Measurements from ENCODE around the gene RRM1. TPM values are rescaled to one million over a fixed set of nuclear protein-coding genes. Genes with fewer than 3 reads are reported as not detected.

The RRM1 gene
- total and polyA plus RNA-seq, 4 donors = 45.6 to 65.8 (median 62.2) TPM

GRCh38 chr11:4090258-4090657 lies 4.3 kb upstream of the RRM1 start:
- WGBS (ENCODE audit: insufficient coverage) = no CpG with 5 or more reads among the region's 2 CpGs
- Histone ChIP-seq H3K27ac (ENCODE audit: low read depth, low read length) (no peak overlapping the region), H3K9me3 (ENCODE audit: control insufficient read depth, insufficient read depth, low read length) (no peaks in the 10 kb centered on the region), H3K4me1 (ENCODE audit: control insufficient read depth, insufficient read depth, low read length) (peaks cover 9% of the 10 kb centered on the region), H3K4me3 (ENCODE audit: low read depth, low read length) (no peak overlapping the region), H3K27me3 (ENCODE audit: control insufficient read depth, insufficient read depth, low read length) (no peaks in the 10 kb centered on the region), H3K36me3 (ENCODE audit: control insufficient read depth, insufficient read depth, low read length) (peaks cover 22% of the 10 kb centered on the region)
- no peak for DNase-seq (ENCODE audit: low read depth in 4 of 6, low spot score in 6 of 6)

- H3K4me1 ChIP-seq (ENCODE audit: control insufficient read depth, insufficient read depth, low read length) = peaks cover 22% of the 10 kb centered on the region
- DNase-seq (ENCODE audit: low read depth in 4 of 6, low spot score in 6 of 6) = no peak
- H3K36me3 ChIP-seq (ENCODE audit: control insufficient read depth, insufficient read depth, low read length) = peaks cover 13% of the 10 kb centered on the region
- WGBS (ENCODE audit: insufficient coverage) = no CpG with 5 or more reads among the region's 2 CpGs
- no peak overlapping the region for H3K27ac ChIP-seq (ENCODE audit: low read depth, low read length)
- H3K4me3 ChIP-seq (ENCODE audit: low read depth, low read length) = no peak overlapping the region
- H3K27me3 ChIP-seq (ENCODE audit: control insufficient read depth, insufficient read depth, low read length) = no peaks in the 10 kb centered on the region
- H3K9me3 ChIP-seq (ENCODE audit: control insufficient read depth, insufficient read depth, low read length) = no peaks in the 10 kb centered on the region
Measured at GRCh38 chr11:4092026-4092425, 2.6 kb upstream of the RRM1 start.

DNA sequence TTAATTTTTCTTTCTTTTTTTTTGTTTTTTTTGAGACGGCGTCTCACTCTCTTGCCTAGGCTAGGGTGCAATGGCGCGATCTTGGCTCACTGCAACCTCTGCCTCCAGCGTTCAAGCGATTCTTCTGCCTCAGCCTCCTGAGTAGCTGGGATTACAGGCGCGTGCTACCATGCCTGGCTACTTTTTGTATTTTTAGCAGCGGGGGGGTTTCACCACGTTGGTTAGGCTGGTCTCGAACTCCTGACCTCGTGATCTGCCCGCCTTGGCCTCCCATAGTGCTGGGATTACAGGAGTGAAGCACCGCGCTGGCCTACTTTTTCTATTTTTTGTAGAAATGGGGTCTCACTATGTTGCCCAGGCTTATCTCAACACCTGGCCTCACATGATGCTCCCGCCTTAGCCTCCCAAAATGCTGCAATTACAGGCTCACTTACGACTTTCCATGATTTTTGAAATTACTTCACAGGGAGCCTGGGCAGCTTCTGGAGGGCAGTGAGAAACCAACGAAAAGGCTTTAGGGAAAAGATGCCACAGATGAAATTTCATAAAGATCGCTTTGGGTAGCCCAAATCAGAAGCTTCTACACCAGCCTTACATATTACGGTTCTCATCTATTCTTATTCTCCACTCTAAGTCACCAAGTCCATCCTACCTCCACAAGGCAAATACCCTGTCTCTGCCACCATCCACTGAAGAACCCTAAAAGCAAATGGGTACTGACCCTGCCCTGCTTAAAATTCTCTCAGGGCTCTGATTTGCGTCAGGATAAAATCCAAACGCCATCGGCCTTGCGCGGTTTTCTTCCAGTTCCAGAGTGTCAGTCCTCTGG lies 866 bp upstream of the RRM1 start:
- Histone ChIP-seq H3K4me3 (ENCODE audit: low read depth, low read length) (peak overlapping the region; percentile 94), H3K9me3 (ENCODE audit: control insufficient read depth, insufficient read depth, low read length) (no peaks in the 10 kb centered on the region), H3K36me3 (ENCODE audit: control insufficient read depth, insufficient read depth, low read length) (peaks cover 13% of the 10 kb centered on the region), H3K4me1 (ENCODE audit: control insufficient read depth, insufficient read depth, low read length) (peaks cover 22% of the 10 kb centered on the region), H3K27me3 (ENCODE audit: control insufficient read depth, insufficient read depth, low read length) (no peaks in the 10 kb centered on the region), H3K27ac (ENCODE audit: low read depth, low read length) (peak overlapping the region; percentile 96)
- WGBS (ENCODE audit: insufficient coverage) = 66% methylated on average over 22 of the region's 25 CpGs
- DNase-seq (ENCODE audit: low read depth in 4 of 6, low spot score in 6 of 6) = no peak

- H3K27me3 ChIP-seq (ENCODE audit: control insufficient read depth, insufficient read depth, low read length) = no peaks in the 10 kb centered on the region
- H3K4me1 ChIP-seq (ENCODE audit: control insufficient read depth, insufficient read depth, low read length) = peaks cover 22% of the 10 kb centered on the region
- no peaks in the 10 kb centered on the region for H3K9me3 ChIP-seq (ENCODE audit: control insufficient read depth, insufficient read depth, low read length)
- 44% methylated on average over 1 of the region's 10 CpGs for WGBS (ENCODE audit: insufficient coverage)
- H3K27ac ChIP-seq (ENCODE audit: low read depth, low read length) = peak overlapping the region; percentile 96
- peaks cover 13% of the 10 kb centered on the region for H3K36me3 ChIP-seq (ENCODE audit: control insufficient read depth, insufficient read depth, low read length)
- peak overlapping the region; percentile 94 for H3K4me3 ChIP-seq (ENCODE audit: low read depth, low read length)
- DNase-seq (ENCODE audit: low read depth in 4 of 6, low spot score in 6 of 6) = peak in 2 of 6 donors; percentile 20 to 37
Measured at GRCh38 chr11:4095509-4096230, 1.1 kb downstream of the RRM1 start.

GRCh38 chr11:4098026-4098621 lies 3.5 kb downstream of the RRM1 start:
- Histone ChIP-seq H3K27ac (ENCODE audit: low read depth, low read length) (no peak overlapping the region), H3K9me3 (ENCODE audit: control insufficient read depth, insufficient read depth, low read length) (no peaks in the 10 kb centered on the region), H3K4me3 (ENCODE audit: low read depth, low read length) (no peak overlapping the region), H3K36me3 (ENCODE audit: control insufficient read depth, insufficient read depth, low read length) (peaks cover 4% of the 10 kb centered on the region), H3K27me3 (ENCODE audit: control insufficient read depth, insufficient read depth, low read length) (no peaks in the 10 kb centered on the region), H3K4me1 (ENCODE audit: control insufficient read depth, insufficient read depth, low read length) (peaks cover 22% of the 10 kb centered on the region)
- DNase-seq (ENCODE audit: low read depth in 4 of 6, low spot score in 6 of 6) = no peak
- whole genome bisulfite sequencing (ENCODE audit: insufficient coverage) = 100% methylated on average over 1 of the region's 4 CpGs

- no peaks in the 10 kb centered on the region for H3K9me3 ChIP-seq (ENCODE audit: control insufficient read depth, insufficient read depth, low read length)
- H3K4me3 ChIP-seq (ENCODE audit: low read depth, low read length) = no peak overlapping the region
- DNase-seq (ENCODE audit: low read depth in 4 of 6, low spot score in 6 of 6) = no peak
- H3K36me3 ChIP-seq (ENCODE audit: control insufficient read depth, insufficient read depth, low read length) = peaks cover 22% of the 10 kb centered on the region
- 100% methylated on average over 1 of the region's 4 CpGs for WGBS (ENCODE audit: insufficient coverage)
- no peaks in the 10 kb centered on the region for H3K27me3 ChIP-seq (ENCODE audit: control insufficient read depth, insufficient read depth, low read length)
- no peaks in the 10 kb centered on the region for H3K4me1 ChIP-seq (ENCODE audit: control insufficient read depth, insufficient read depth, low read length)
- no peak overlapping the region for H3K27ac ChIP-seq (ENCODE audit: low read depth, low read length)
Measured at GRCh38 chr11:4102711-4103110, 8.1 kb downstream of the RRM1 start.

- 91% methylated on average over 1 of the region's 2 CpGs for WGBS (ENCODE audit: insufficient coverage)
- H3K4me3 ChIP-seq (ENCODE audit: low read depth, low read length) = no peak overlapping the region
- no peak for DNase-seq (ENCODE audit: low read depth in 4 of 6, low spot score in 6 of 6)
- no peaks in the 10 kb centered on the region for H3K4me1 ChIP-seq (ENCODE audit: control insufficient read depth, insufficient read depth, low read length)
- H3K36me3 ChIP-seq (ENCODE audit: control insufficient read depth, insufficient read depth, low read length) = peaks cover 24% of the 10 kb centered on the region
- H3K27me3 ChIP-seq (ENCODE audit: control insufficient read depth, insufficient read depth, low read length) = no peaks in the 10 kb centered on the region
- H3K27ac ChIP-seq (ENCODE audit: low read depth, low read length) = no peak overlapping the region
- no peaks in the 10 kb centered on the region for H3K9me3 ChIP-seq (ENCODE audit: control insufficient read depth, insufficient read depth, low read length)
Measured at GRCh38 chr11:4103269-4103668, 8.7 kb downstream of the RRM1 start.

DNA sequence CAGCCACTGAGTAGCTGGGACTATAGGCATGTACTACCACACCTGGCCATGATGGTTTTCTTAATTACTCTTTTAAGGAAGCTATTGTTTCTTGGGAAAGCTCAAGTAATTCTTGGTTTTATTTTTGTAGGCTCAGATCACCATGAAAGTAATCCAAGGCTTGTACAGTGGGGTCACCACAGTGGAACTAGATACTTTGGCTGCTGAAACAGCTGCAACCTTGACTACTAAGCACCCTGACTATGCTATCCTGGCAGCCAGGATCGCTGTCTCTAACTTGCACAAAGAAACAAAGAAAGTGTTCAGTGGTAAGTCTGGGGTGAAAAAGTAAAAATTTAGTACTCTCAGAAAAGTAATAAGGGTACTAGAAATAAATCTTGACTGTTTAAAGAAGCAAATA lies 11.3 kb downstream of the RRM1 start:
- no peak for DNase-seq (ENCODE audit: low read depth in 4 of 6, low spot score in 6 of 6)
- no peak overlapping the region for H3K4me3 ChIP-seq (ENCODE audit: low read depth, low read length)
- H3K4me1 ChIP-seq (ENCODE audit: control insufficient read depth, insufficient read depth, low read length) = no peaks in the 10 kb centered on the region
- no peak overlapping the region for H3K27ac ChIP-seq (ENCODE audit: low read depth, low read length)
- H3K36me3 ChIP-seq (ENCODE audit: control insufficient read depth, insufficient read depth, low read length) = peaks cover 31% of the 10 kb centered on the region
- H3K9me3 ChIP-seq (ENCODE audit: control insufficient read depth, insufficient read depth, low read length) = no peaks in the 10 kb centered on the region
- no peaks in the 10 kb centered on the region for H3K27me3 ChIP-seq (ENCODE audit: control insufficient read depth, insufficient read depth, low read length)
- no CpG with 5 or more reads among the region's 1 CpG for WGBS (ENCODE audit: insufficient coverage)

DNA sequence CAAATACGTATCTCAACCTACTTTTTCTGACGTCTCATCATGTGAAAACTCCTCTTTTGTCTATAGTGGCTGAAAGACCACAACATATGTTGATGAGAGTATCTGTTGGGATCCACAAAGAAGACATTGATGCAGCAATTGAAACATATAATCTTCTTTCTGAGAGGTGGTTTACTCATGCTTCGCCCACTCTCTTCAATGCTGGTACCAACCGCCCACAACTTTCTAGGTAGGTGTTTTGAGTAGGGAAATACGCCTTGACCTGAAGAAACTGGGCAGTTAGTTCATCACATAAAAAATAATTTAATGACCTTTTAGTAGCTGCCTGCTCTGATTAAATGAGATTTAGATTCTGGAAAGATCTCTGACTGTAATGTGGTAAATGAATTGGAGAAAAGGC lies 17.2 kb downstream of the RRM1 start:
- Histone ChIP-seq H3K9me3 (ENCODE audit: control insufficient read depth, insufficient read depth, low read length) (no peaks in the 10 kb centered on the region), H3K4me1 (ENCODE audit: control insufficient read depth, insufficient read depth, low read length) (no peaks in the 10 kb centered on the region), H3K27ac (ENCODE audit: low read depth, low read length) (no peak overlapping the region), H3K27me3 (ENCODE audit: control insufficient read depth, insufficient read depth, low read length) (no peaks in the 10 kb centered on the region), H3K4me3 (ENCODE audit: low read depth, low read length) (no peak overlapping the region), H3K36me3 (ENCODE audit: control insufficient read depth, insufficient read depth, low read length) (peaks cover 32% of the 10 kb centered on the region)
- no CpG with 5 or more reads among the region's 5 CpGs for WGBS (ENCODE audit: insufficient coverage)
- DNase-seq (ENCODE audit: low read depth in 4 of 6, low spot score in 6 of 6) = no peak

All from spinal cord (tissue), 10 donors.